DND-41 (cell line): Measurements from ENCODE around the gene KY.

ENCODE experiments used
- EZH2 ChIP-seq: IDR thresholded peaks from 3 replicates; pipeline ENCODE4 v1.6.1; 2012; ENCODE audit warnings: borderline replicate concordance, low read depth, mild to moderate bottlenecking, moderate library complexity, low read length, inconsistent platforms; ENCODE audit not compliant: severe bottlenecking
- TF ChIP-seq, protein P1 (sequence below): IDR thresholded peaks from 2 replicates; pipeline ENCODE4 v1.5.1; 2012; ENCODE audit warnings: borderline replicate concordance, low read length, moderate library complexity, mild to moderate bottlenecking; ENCODE audit not compliant: poor library complexity, severe bottlenecking; ENCODE audit errors: extremely low read depth

GRCh38 chr3:134650431-134651346 lies at the start of gene KY:
- TF ChIP-seq EZH2 = no peak
- TF ChIP-seq, protein P1, sequence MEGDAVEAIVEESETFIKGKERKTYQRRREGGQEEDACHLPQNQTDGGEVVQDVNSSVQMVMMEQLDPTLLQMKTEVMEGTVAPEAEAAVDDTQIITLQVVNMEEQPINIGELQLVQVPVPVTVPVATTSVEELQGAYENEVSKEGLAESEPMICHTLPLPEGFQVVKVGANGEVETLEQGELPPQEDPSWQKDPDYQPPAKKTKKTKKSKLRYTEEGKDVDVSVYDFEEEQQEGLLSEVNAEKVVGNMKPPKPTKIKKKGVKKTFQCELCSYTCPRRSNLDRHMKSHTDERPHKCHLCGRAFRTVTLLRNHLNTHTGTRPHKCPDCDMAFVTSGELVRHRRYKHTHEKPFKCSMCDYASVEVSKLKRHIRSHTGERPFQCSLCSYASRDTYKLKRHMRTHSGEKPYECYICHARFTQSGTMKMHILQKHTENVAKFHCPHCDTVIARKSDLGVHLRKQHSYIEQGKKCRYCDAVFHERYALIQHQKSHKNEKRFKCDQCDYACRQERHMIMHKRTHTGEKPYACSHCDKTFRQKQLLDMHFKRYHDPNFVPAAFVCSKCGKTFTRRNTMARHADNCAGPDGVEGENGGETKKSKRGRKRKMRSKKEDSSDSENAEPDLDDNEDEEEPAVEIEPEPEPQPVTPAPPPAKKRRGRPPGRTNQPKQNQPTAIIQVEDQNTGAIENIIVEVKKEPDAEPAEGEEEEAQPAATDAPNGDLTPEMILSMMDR = no peak
